HG02938 (cell line): ENCODE data around the gene KIF19.

ENCODE experiments used
- ATAC-seq: cut with Tn5 transposase; IDR thresholded peaks from one replicate; pipeline ENCODE4 v1.9.1; 2021; ENCODE audit warnings: mild to moderate bottlenecking, moderate library complexity; ENCODE audit not compliant: unreplicated experiment

The KIF19 gene

DNA sequence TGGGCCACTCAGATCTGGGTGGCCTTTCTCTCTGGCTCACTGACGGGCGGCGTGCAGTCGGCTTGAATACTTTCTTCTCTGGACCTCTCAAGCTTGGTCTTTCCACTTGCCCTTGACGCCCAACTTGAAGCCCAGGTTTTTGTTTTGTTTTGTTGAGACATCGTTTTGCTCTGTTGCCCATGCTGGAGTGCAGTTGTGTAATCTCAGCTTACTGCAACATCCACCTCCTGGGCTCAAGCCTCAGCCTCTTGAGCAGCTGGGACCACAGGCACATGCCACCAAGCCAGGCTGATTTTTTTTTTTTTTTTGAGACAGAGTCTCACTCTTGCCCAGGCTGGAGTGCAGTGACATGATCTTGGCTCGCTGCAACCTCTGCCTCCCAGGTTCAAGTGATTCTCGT, 22.7 kb upstream of the KIF19 start:
- ATAC-seq, result no peak

DNA sequence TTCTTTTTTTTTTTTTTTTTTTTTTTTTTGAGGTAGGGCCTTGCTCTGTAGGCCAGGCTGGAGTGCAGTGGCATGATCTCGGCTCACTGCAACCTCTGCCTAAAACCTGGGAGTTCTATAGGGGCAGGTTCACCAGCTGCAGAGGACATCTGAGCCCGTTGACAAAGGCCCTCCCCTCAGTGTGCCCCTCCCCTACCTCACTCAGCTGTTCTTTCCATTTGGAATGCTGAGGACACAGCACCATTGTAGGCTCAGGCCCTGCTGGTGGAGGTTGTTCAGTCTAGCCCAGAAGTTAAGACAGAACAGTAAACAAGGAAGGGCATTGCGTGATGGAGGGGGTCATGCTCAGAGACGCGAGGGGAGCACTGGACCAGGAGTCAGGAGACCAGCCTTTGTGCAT, 21.8 kb upstream of the KIF19 start:
- ATAC-seq, result no peak

DNA sequence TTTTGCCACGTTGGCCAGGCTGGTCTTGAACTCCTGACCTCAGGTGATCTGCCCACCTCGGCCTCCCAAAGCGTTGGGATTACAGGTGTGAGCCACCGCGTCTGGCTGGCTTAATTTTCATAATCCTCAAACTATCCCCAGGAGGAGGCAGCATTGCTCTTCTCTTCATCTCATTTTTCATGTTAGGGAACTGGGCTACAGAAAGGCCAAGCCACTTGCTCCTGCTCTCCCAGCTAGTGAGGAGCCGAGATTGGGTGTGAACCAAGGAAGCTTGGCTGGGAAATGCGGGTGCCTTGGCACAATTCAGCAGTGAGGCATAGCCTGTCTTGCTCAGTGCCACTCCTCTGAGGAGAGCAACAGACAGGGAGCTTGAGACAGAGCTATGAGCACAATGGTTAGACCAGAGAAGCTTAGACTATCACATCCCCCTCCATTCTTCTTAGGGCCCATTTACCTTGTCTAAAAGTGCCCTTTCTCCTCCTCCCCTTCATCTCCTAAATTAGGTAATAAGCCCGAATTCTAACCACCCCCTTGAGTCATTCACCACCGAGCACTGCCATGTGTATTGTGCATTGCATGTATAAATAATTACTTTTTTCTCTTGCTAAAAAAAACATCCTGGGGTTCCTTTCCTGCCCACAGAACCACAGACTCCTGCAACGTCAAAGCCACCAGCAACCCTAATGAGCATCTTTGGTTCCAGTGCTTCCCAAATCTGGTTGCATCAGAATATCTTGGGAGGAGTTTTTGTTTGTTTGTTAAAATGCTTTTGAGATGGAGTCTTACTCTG, 20.0 kb upstream of the KIF19 start:
- no peak for ATAC-seq

DNA sequence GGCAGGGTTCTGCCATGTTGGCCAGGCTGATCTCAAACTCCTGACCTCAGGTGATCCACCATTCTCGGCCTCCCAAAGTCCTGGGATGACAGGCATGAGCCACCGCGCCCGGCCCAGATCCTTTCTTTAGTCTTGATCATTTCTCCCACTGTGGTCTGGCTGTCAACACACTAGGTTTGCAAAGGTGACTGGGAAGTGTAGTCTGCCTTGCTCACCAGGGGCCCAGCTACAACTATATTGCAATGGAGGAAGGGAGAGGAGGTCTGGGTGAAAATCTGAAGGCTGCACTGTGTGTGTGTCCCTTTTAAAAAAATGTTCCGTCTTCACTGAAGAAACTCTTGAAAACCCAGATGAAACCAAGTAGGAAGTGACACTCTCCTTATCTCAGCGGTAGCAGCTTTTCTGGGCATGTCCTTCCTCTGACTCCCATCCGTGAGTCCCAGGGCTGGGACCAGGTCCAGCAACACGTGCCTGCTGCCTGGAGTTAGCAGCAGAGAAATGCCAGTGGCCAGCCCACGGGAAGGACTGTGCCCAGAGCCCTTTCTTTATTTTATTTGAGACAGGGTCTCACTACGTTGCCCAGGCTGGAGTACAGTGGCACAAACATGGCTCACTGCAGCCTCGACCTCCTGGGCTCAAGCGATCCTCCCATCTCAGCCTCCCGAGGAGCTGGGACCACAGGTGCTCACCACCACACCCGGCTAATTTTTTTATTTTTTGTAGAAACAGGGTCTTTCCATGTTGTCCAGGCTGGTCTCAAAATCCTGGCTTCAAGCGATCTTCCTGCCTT, 17.8 kb upstream of the KIF19 start:
- ATAC-seq, result no peak

DNA sequence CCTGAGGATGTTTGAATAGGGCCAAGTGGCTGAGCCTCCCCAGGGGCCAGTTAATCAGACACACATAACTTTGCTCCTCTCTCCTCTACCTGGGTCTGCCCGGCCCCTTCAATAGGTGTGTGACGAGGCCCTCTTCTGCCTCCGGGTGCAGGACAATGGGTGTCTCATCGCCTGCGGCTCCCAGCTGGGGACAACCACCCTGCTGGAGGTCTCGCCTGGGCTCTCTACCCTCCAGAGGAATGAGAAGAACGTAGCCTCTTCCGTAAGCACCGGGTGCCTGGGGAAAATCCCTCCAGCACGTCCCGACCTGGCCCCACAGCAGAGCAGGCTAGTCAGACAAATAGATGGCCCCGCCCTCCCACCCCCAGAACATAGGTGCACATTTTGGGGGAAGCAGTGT, 16.1 kb upstream of the KIF19 start:
- no peak for ATAC-seq

DNA sequence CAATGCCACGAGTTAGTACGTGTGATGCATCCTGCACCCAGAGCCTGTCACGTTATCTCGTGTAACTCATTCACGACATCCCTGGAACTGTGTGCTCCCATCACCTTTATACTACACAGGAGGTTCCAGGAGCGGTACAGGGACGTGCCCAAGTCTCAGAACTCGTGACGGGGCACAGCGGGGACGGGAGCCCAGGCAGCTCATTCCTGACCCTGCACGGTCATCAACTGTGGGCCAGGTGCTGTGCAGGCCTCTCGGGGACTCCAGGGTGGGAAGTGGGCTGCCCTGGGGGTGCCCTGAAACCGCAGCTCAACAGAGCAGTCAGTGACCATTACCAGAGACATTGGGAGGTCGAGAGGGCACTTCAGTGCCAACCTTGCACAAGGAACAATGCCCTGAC, 11.1 kb upstream of the KIF19 start:
- no peak for ATAC-seq

DNA sequence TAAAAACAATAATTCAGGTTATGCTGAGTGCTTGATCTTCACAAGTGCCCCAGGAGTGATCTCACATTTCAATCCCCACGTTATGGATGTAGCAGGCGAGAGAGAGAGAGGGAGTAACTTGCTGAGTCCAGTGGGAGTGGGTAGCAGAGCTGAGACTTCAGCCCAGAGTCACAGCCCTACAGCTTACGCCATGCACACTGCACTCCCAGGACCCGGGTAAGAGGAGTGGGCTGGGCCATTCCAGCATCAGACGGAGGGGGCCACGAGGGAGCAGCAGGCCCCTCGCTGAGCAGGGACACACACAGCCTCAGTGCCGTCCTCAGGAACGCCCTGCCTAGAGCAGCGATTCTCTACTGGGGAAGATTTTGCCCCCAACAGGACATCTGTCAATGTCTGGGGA, 9.8 kb upstream of the KIF19 start:
- ATAC-seq, result no peak

DNA sequence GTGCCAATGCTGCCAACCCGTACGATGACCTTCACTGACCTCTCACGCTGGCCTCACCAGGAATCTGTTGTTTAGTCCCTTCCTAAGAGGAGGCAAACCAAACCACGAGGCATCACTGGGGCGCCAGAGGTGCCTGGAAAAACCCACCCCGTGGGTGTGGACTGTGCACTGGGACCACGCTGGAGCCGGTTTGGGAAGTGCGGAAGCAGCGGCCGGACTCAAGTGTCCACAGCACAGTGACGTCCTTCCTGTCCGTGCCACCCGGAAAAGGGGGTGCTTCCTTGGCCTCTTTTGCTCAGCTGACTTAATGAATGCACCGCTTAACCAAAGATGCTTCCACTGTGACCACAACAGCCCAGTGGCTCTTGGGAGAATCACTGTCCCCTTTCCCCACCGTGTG, 9.0 kb upstream of the KIF19 start:
- ATAC-seq, result no peak

DNA sequence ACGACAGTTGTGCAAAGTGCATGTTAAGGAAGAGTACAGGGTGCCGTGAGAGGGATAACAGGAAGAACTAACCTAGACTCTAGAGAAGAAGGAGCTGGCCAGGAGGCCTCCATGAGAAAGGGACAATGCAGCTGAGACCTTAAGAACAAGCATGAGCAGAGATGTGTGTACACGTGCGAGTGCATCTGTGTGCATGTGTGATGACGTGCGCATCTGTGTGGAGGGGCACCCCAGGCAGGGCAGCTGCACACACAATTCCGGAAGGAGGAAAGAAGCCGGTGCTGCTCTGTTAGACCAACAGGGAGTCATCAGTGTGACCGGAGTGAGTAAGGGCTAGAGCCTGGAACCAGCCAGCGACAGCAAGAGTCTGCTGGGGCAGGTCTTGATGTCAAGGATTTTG, 7.6 kb upstream of the KIF19 start:
- no peak for ATAC-seq

DNA sequence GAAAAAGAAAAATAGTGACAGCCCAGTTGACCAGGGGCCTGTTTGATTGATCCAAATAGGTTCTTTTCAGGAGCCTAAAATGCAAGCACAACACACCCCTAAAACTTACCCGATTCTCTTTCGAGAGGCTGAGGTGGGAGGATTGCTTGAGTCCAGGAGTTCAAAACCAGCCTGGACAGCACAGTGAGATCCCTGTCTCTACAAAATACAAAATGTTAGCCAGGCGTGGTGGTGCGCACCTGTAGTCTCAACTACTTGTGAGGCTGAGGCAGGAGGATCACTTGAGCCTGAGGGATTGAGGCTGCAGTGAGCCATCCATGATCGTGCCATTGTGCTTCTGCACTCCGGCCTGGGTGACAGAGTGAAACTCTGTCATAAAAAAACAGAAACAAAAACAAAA, 1.5 kb upstream of the KIF19 start:
- no peak for ATAC-seq

DNA sequence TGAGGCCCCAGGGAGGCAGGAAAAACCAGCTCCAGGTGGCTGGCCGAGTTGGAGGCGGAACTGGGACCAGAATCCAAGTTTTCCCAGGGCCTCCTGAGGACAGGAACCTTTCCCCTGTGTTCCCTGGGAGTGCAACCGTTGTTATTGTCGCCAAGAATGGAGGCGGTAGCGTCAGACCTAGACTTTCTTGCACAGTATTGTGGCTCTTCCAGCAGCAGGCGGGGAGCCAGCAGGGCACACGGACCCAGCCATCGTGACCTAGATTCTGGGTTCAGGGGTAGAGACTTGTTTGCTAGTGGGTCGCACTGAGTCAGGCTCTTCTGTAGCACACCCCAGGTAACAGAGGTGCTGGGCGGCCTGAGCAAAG, 667 bp upstream of the KIF19 start:
- ATAC-seq, result no peak

DNA sequence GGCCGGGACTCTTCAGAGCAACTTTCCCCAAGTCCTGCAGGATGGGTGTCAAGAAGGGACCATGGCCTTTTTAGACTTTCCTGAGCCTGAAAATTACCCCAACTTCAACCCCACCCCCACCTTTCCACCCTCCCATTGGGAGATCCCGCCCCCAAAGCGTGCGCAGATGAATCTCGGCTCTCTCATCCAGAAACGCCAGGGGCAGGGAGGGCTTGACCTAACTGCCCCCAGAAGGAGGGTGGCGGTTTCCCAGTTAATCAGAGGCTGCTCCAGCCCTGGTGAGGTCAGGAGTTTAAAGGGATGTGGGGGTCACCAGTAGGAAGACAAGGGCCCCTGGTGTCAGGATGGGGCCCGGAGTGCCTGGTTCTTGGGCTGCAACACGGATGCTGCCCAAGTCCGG, 480 bp downstream of the KIF19 start:
- no peak for ATAC-seq

DNA sequence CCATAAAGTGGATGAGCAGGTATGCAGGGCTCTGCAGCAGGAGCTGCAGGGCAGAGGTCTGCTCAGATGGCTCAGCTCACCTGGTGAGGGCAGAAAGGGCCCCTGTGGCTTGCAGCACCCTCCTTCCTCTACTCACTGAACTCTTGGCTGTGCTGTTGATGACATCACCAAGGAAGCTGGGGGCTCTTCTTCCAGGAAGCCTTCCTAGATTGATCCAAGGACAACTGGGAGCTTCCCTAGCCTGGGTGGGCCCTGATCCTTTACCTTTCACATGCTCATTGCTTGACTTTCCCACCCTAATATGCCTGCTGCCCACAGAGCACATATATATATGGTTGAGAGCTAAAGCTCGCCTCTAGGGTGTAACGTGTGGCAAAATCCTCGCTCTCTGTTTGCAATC, 2.5 kb downstream of the KIF19 start:
- ATAC-seq, result no peak

DNA sequence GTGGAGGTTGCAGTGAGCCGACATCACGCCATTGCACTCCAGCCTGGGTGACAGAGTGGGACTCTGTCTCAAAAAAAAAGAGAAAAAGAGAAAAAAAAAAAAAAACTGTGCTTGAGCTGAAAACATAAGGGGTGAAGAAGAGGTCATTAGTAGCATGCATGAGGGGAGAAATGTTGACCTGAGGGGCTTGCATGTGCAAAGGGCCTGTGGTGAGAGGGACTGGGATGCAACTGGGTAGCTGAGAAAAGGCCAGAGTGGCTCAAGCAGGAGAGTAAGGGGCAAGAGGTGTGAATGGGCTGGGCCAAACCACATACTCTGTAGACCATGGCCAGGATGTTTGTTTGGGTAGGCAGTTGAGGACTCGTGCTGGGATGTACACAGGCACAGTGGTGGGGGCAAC, 3.4 kb downstream of the KIF19 start:
- ATAC-seq, result no peak

DNA sequence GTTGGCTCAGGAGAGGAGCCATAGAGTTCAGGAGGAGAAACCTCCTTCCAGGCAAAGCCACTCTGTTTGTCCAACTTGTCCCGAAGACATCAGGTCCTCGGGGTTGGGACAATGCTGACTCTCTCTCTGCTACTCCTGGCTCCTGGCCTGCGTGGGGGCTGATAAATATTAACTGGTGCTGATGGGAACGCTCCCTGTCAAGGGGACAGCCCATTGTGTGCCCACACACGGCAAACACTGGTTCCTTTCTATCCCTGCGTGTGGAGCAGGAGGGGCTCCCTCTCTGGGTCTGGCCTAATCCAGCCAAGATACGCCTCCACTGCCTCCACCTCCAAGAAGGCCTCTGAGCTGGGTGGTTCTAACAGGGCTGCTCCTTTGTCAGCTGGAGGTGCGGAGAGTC, 4.4 kb downstream of the KIF19 start:
- ATAC-seq, result no peak

DNA sequence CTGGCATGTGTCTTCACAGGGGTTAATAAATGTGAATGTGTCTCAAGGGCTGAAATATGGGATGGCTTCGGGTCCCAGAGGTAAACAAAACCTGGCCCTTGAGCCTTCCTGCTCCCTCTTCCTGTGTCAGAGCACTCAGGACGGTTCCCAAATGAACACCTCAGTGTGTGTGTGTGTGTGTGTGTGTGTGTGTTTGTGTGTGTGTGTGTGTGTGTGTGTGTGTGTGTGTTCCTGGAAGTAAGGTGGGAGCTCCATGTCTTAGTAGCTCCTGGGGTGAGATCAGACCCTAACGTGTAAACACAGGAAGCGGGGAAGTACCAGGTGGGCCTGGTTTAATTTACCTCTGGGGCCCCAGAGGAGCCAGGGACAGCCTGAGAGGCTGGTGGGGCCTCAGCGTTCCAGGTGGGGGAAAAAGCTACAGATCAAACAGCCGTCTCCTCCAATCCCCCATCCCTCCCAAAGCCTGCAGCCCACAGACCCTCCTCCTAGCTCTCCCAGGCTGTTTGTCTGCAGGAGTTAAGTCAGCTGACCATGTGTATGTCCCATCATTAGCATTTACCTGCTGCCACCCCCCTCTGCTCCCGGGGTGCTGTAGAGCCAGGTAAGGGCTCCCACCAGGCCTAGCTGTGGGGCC, 6.1 kb downstream of the KIF19 start:
- no peak for ATAC-seq

DNA sequence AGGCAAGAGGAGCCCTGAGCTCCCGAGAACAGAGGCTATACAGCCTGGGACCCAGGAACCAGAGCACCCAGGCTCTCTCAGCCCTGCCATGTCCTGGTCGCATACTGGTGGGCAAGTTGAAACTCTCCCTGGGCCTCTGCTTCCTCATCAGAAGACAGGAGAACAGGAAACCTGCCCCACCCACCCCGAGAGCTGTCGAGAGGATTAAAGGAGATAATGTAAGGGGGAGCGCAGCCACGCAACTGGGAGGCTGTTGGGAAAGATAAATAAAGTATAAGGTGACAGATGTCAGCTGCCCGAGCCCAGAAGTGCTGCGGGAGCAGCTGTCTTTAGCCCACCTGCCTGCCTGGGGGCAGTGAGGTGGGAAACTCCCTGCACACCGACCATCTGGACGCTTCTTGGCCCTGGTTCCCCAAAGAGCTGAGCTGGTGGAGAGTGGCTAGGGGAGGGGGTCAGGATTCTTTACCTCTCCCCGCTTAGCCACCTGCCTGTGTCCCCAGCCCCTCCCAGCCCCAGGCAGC, 6.8 kb downstream of the KIF19 start:
- ATAC-seq, result no peak

DNA sequence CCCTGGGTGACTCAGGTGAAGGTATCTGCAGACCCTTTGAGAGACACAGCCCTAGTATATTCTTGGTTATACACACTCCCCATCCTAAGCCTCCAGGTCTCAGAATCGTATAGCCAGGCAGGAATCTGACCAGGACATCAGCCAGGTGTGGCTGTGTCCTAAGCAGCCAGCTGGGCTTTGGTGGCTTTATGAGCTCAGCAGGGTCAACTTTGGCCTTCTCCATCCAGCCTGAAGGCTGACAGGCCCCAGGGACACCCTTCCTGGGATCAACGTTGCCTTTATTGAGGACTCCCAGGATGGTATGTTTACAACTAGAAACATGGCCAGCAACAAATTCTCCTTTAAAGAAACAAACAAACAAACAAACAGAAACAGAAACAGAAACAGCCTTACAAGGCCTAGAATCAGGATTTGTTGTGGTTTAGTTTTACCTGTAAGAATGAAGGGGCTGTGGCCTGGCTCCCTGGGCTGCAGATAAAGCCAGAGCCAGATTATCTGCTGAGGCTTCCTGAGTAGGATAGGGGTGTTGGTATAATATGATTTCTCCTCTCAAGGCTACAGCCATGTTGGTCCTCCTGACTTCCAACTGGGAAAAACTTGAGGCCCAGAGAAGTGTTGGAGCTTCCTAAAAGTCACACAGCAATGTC, 8.5 kb downstream of the KIF19 start:
- ATAC-seq, result no peak

DNA sequence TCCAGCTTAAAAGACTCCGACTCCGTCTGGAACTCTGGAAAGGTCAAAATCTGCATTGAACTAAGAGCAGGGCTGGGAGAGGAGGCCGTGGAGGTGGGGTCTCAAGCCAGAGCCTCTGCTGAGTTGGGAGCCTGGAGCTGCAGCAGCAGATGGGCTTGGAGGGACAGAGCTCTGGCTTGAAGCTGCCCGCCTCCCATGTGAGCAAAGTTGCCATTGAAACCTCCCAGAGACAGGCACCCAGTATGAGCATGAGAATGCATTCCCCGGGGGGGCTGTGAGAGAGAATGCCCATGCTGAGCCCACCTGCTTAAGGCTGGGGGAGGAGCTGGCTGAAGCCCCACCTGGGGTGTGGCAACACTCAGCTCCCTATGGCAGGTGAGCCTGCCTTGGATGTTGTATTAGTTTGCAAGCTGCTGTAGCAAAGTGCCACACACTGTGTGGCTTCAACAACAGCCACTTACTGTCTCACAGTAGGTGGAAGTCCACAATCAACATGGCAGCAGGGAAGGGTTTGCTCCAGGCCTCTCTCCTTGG, 9.6 kb downstream of the KIF19 start:
- ATAC-seq, result no peak

DNA sequence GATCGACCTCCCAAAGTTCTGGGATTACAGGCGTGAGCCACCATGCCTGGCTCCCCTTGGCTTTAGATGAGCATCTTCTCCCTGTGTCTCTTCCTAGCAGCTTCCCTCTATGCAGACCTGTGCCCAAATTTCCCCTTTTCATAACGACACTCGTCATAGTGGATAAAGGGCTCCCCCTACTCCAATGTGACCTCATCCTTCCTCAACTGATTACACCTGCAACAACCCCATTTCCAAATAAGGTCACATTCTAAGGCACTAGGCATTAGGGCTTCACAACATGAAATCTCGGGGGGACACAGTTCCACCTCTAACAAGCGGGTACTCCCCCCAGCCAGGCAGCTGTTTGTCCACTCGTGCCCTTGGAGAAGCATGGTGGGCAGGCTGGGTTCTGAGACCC, 10.3 kb downstream of the KIF19 start:
- ATAC-seq, result no peak

DNA sequence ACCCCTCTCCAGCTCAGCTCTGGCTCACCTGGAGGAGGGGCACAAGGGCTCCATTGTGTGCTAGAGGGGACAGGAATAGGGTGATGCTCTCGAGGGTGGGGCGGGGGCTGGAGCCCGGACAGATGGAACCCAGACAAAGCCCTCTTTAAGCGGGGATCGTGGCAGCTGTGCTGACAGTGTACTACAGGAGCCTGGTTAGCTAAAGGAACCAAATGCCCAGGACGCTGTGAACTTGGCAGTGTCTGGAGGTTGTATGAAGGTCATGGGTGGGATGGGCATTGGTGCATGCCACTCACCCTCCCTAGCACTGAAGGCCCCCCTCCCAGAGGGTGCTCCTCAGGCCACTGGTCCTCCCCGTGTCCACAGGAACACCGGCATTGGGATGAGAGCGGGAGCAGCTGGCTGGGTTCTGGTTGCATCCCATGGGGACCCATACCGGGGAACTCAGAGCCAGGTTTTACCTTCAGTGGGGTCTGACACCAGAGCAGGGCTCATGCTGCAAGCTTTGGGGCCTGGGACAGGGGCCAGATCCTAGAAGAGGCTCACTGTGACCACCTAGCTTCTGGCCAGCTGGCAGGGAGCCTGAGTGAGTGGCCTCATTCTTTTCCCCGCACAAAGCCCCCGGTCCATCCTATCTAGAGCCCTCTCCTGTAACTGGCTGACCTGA, 11.9 kb downstream of the KIF19 start:
- no peak for ATAC-seq
